Neural cell (in vitro differentiated cells): ENCODE results near the gene ACTMAP.

ENCODE experiments used
- CTCF ChIP-seq: fragments of 450-650 bp; IDR thresholded peaks from 2 replicates; pipeline ENCODE4 v1.5.1; 2014; ENCODE audit warnings: antibody characterized with exemption, mild to moderate bottlenecking, moderate library complexity; ENCODE audit not compliant: poor library complexity, severe bottlenecking
- EZH2 ChIP-seq: fragments of 200-600, 300-800 bp; shearing (Covaris generic), sonication (generic); IDR thresholded peaks from 2 replicates; pipeline ENCODE4 v1.6.1; 2014; ENCODE audit warnings: antibody characterized with exemption, low read length, borderline replicate concordance, mild to moderate bottlenecking; ENCODE audit not compliant: insufficient read depth, poor library complexity, severe bottlenecking
- MXI1 ChIP-seq: fragments of 450-650 bp; conservative IDR thresholded peaks from 2 replicates; pipeline ENCODE4 v1.6.1; 2014; ENCODE audit warnings: antibody characterized with exemption, mild to moderate bottlenecking; ENCODE audit not compliant: poor library complexity, severe bottlenecking
- POLR2AphosphoS5 ChIP-seq: IDR thresholded peaks from 2 replicates; pipeline ENCODE4 v1.6.1; 2012
- TAF1 ChIP-seq: IDR thresholded peaks from 2 replicates; pipeline ENCODE4 v1.6.1; 2012; ENCODE audit warnings: low read depth

GRCh38 chr19:40797166-40797962 lies 47.1 kb upstream of the ACTMAP start:
- TF ChIP-seq TAF1: no peak
- TF ChIP-seq POLR2AphosphoS5: no peak
- no peak for TF ChIP-seq MXI1
- TF ChIP-seq EZH2: no peak
- TF ChIP-seq CTCF: no peak
